ENCODE data around the gene OGFOD3.

GRCh38 chr17:82342361-82343079 lies 75.9 kb downstream of the OGFOD3 start:
- no peak for TF ChIP-seq POLR2A (IDR thresholded peaks at IDR 0.05)
- TF ChIP-seq, protein P1, sequence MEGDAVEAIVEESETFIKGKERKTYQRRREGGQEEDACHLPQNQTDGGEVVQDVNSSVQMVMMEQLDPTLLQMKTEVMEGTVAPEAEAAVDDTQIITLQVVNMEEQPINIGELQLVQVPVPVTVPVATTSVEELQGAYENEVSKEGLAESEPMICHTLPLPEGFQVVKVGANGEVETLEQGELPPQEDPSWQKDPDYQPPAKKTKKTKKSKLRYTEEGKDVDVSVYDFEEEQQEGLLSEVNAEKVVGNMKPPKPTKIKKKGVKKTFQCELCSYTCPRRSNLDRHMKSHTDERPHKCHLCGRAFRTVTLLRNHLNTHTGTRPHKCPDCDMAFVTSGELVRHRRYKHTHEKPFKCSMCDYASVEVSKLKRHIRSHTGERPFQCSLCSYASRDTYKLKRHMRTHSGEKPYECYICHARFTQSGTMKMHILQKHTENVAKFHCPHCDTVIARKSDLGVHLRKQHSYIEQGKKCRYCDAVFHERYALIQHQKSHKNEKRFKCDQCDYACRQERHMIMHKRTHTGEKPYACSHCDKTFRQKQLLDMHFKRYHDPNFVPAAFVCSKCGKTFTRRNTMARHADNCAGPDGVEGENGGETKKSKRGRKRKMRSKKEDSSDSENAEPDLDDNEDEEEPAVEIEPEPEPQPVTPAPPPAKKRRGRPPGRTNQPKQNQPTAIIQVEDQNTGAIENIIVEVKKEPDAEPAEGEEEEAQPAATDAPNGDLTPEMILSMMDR (IDR thresholded peaks at IDR 0.05): no peak

Data from stomach (tissue), 4 donors.